HK-2 (cell line): ENCODE measurements around the gene SINHCAF.

Source experiments
- DNase-seq: peaks from one replicate; pipeline ENCODE4 v3.0.0-alpha.2; 2018; ENCODE audit not compliant: unreplicated experiment

SINHCAF gene

GRCh38 chr12:31234053-31234840 is 91.7 kb downstream of the SINHCAF start:
- DNase-seq, result no peak

GRCh38 chr12:31233061-31233730 is 92.8 kb downstream of the SINHCAF start:
- DNase-seq, result no peak

GRCh38 chr12:31232361-31232965 is 93.5 kb downstream of the SINHCAF start:
- DNase-seq, result no peak

- no peak for DNase-seq
Observed at GRCh38 chr12:31231611-31232360, 94.2 kb downstream of the SINHCAF start.
